Endothelial cell of umbilical vein (primary cell): ENCODE results near the gene C6orf163. TPM values are rescaled to one million over a fixed set of nuclear protein-coding genes. Genes with fewer than 3 reads are reported as not detected.

ENCODE experiments used
- BruUV-seq: library from RNA; stranded (reverse); fragments of 400-500 nt; replicated peaks from 2 replicates; lab custom pipeline; 2021; lab: Mats Ljungman, UMichigan
- CTCF ChIA-PET: fragments of 300-600, 350-600 bp; sonication (Branson Sonifier 250); formaldehyde crosslinking; loops from one replicate; lab custom pipeline; 2021; ENCODE audit warnings: antibody characterized with exemption, inconsistent platforms; lab: Charles Lee
- POLR2A ChIA-PET: fragments of 300-600, 350-600 bp; sonication (Branson Sonifier 250); formaldehyde crosslinking; loops from one replicate; lab custom pipeline; 2021; ENCODE audit warnings: antibody characterized with exemption, inconsistent platforms; lab: Charles Lee
- DNase-seq: peaks from one replicate; pipeline ENCODE4 v3.0.0-alpha.2; 2011; ENCODE audit warnings: low read depth, low spot score
- FAIRE-seq: peaks from 2 replicates; lab custom pipeline; 2011; peaks lifted over from hg19 to GRCh38; lab: Jason Lieb, UNC
- H2AFZ ChIP-seq: 2 replicates; pipeline ENCODE4 v1.6.0; 2012; ENCODE audit warnings: low read depth, low read length, control low read depth, inconsistent platforms
- H3K27ac ChIP-seq: 2 replicates; pipeline ENCODE4 v1.5.1; 2011; ENCODE audit warnings: low read depth, mild to moderate bottlenecking, control low read depth, low read length, moderate library complexity; ENCODE audit not compliant: insufficient read depth
- H3K27me3 ChIP-seq, 2 experiments: 2 replicates each; pipeline versions ENCODE4 v1.6.0 to v1.6.1; 2011; ENCODE audit warnings: low read length in 2 of 2, mixed read lengths in 1 of 2; ENCODE audit not compliant: control insufficient read depth in 2 of 2, insufficient read depth in 2 of 2
- H3K36me3 ChIP-seq, 2 experiments: 2 replicates in 1 of 2; 3 replicates in 1 of 2; pipeline ENCODE4 v1.5.1; 2011; ENCODE audit warnings: low read length in 2 of 2, mild to moderate bottlenecking in 1 of 2, moderate library complexity in 1 of 2; ENCODE audit not compliant: control insufficient read depth in 2 of 2, insufficient read depth in 2 of 2; ENCODE audit errors: extremely low read depth in 1 of 2
- H3K4me1 ChIP-seq: 3 replicates; pipeline ENCODE4 v1.5.1; 2011; ENCODE audit warnings: mild to moderate bottlenecking, low read length; ENCODE audit not compliant: control insufficient read depth, insufficient read depth; ENCODE audit errors: extremely low read depth
- H3K4me2 ChIP-seq: 2 replicates; pipeline ENCODE4 v1.6.1; 2011; ENCODE audit warnings: low read length, control low read depth, mixed read lengths; ENCODE audit not compliant: insufficient read depth
- H3K4me3 ChIP-seq, 3 experiments: fragments of 200-600 bp in 1 of 3; sonication (generic), shearing (Covaris generic) in 1 of 3; replicated peaks in 1 of 3; 2 replicates each; pipeline ENCODE4 v1.5.1; 2011 to 2016; ENCODE audit warnings: control low read depth in 3 of 3, low read length in 3 of 3, mild to moderate bottlenecking in 2 of 3, inconsistent platforms in 1 of 3, low read depth in 1 of 3, moderate library complexity in 1 of 3; ENCODE audit not compliant: insufficient read depth in 1 of 3
- H3K79me2 ChIP-seq: 2 replicates; pipeline ENCODE4 v1.6.0; 2012; ENCODE audit warnings: low read length, inconsistent platforms; ENCODE audit not compliant: control insufficient read depth, insufficient read depth
- H3K9ac ChIP-seq: replicated peaks from 2 replicates; pipeline ENCODE3; 2011; ENCODE audit warnings: low read length, control low read depth; ENCODE audit not compliant: insufficient read depth; ENCODE audit errors: extremely low read depth
- H3K9me1 ChIP-seq: replicated peaks from 3 replicates; pipeline ENCODE4 v1.6.0; 2011; ENCODE audit warnings: mild to moderate bottlenecking, low read length; ENCODE audit not compliant: control insufficient read depth, insufficient read depth; ENCODE audit errors: extremely low read depth
- H3K9me3 ChIP-seq: replicated peaks from 2 replicates; pipeline ENCODE4 v1.5.1; 2012; ENCODE audit warnings: low read length, inconsistent platforms; ENCODE audit not compliant: control insufficient read depth, insufficient read depth
- H4K20me1 ChIP-seq: replicated peaks from 2 replicates; pipeline ENCODE3; 2011; ENCODE audit warnings: mild to moderate bottlenecking, low read length; ENCODE audit not compliant: control insufficient read depth, insufficient read depth; ENCODE audit errors: extremely low read depth
- CTCF ChIP-seq, 2 donors: IDR thresholded peaks; 1 replicate in 1 of 2; 2 replicates in 1 of 2; pipeline ENCODE4 v1.5.1; 2011; ENCODE audit warnings: low read length in 2 of 2, mild to moderate bottlenecking in 2 of 2, moderate library complexity in 2 of 2, control low read depth in 1 of 2, inconsistent platforms in 1 of 2, low read depth in 1 of 2; ENCODE audit not compliant: insufficient read depth in 1 of 2; ENCODE audit errors: extremely low read depth in 1 of 2
- EZH2 ChIP-seq: IDR thresholded peaks from 2 replicates; pipeline ENCODE4 v1.6.1; 2012; ENCODE audit warnings: borderline replicate concordance, low read depth, mild to moderate bottlenecking, moderate library complexity, low read length, inconsistent platforms; ENCODE audit not compliant: severe bottlenecking
- GATA2 ChIP-seq: IDR thresholded peaks from 2 replicates; pipeline ENCODE4 v1.7.0; 2011; ENCODE audit warnings: low read depth, mild to moderate bottlenecking, moderate library complexity, mixed read lengths, low read length; ENCODE audit not compliant: insufficient read length, insufficient read depth
- MYC ChIP-seq: IDR thresholded peaks from one replicate; pipeline ENCODE4 v1.6.1; 2011; ENCODE audit warnings: mild to moderate bottlenecking, low read depth, low read length
- POLR2A ChIP-seq: IDR thresholded peaks from 2 replicates; pipeline ENCODE4 v1.6.1; 2012; ENCODE audit warnings: low read depth, mild to moderate bottlenecking, control low read depth, low read length
- POLR2AphosphoS5 ChIP-seq: IDR thresholded peaks from 2 replicates; pipeline ENCODE4 v1.6.1; 2012; ENCODE audit warnings: low read depth, mild to moderate bottlenecking, control low read depth, low read length, moderate library complexity; ENCODE audit not compliant: insufficient read depth
- dilution Hi-C: fragments of 300-500 bp; cut with MboI; formaldehyde crosslinking; loops from one replicate; pipeline ENCODE4 v1.15.0; 2019; ENCODE audit warnings: low sequenced_read_pairs; ENCODE audit not compliant: extremely low pct_ligation_motif_present
- intact Hi-C: fragments of 100-400 bp; cut with micrococcal nuclease; formaldehyde crosslinking; loops from one replicate; pipeline ENCODE4 v1.10.0; 2022
- polyA plus RNA-seq, 4 experiments: library from polyadenylated mRNA; depleted of rRNA in 3 of 4; stranded (reverse) in 3 of 4; unstranded in 1 of 4; fragments of >200 nt; gene quantifications; 2 replicates each; pipeline versions ENCODE4 v1.2.1 to v1.2.3, GENCODE V29; 2011 to 2012; ENCODE audit warnings: missing spikeins in 1 of 4
- total RNA-seq: library from RNA; stranded (reverse); gene quantifications from 2 replicates; pipeline ENCODE4 v1.2.3, GENCODE V29; 2021

Gene C6orf163
- total and polyA plus RNA-seq, 2 donors (not counting 3 experiments of a cell fraction or from before 2014, with no cell fraction given) = 0.29 to 2.5 TPM

- Histone ChIP-seq H3K9me1 (no peaks in the 10 kb centered on the region), H3K9me3 (no peaks in the 10 kb centered on the region), H3K36me3 (no peaks in the 10 kb centered on the region), H3K9ac (no peak overlapping the region), H3K4me1 (no peaks in the 10 kb centered on the region), H3K4me2 (no peak overlapping the region), H2AFZ (no peak overlapping the region), H3K27me3 (no peaks in the 10 kb centered on the region), H3K4me3 (no peak overlapping the region), H3K27ac (no peak overlapping the region), H4K20me1 (no peaks in the 10 kb centered on the region), H3K79me2 (no peaks in the 10 kb centered on the region)
- no peak for TF ChIP-seq EZH2
- no peak for TF ChIP-seq MYC
- no peak for TF ChIP-seq GATA2
- no TSS peak for BruUV-seq
- intact Hi-C loops = no loop called here
- CTCF ChIA-PET = no interaction called here
- POLR2A ChIA-PET = no interaction called here
- FAIRE-seq (no peak), DNase-seq (no peak)
- dilution Hi-C loops = no loop called here
Observed at GRCh38 chr6:87356181-87356580, 11.6 kb downstream of the C6orf163 start.

- no peaks in the 10 kb centered on the region for H4K20me1 ChIP-seq
- ChIA-PET POLR2A (no interaction called here), CTCF (interaction anchor here (1.2 kb wide), 1 partner anchor 22 kb away, joined by 4 read pairs; no protein-coding TSS in a partner anchor)
- no peak overlapping the region for H3K4me3 ChIP-seq
- intact Hi-C loops = no loop called here
- DNase-seq (no peak), FAIRE-seq (no peak)
- H3K27ac ChIP-seq = no peak overlapping the region
- no TSS peak for BruUV-seq
- dilution Hi-C loops = no loop called here
- TF ChIP-seq POLR2A (no peak), CTCF (IDR thresholded peaks at IDR 0.05; ENCODE audit: extremely low read depth in 1 of 2, insufficient read depth in 1 of 2, low read depth in 1 of 2, low read length in 2 of 2) (no peak), MYC (no peak), POLR2AphosphoS5 (no peak)
- H3K79me2 ChIP-seq = no peaks in the 10 kb centered on the region
- no peak overlapping the region for H3K4me2 ChIP-seq
- no peak overlapping the region for H2AFZ ChIP-seq
- H3K4me1 ChIP-seq = no peaks in the 10 kb centered on the region
- no peaks in the 10 kb centered on the region for H3K36me3 ChIP-seq
- no peaks in the 10 kb centered on the region for H3K27me3 ChIP-seq
- no peaks in the 10 kb centered on the region for H3K9me1 ChIP-seq
- H3K9ac ChIP-seq = no peak overlapping the region
- H3K9me3 ChIP-seq = no peaks in the 10 kb centered on the region
Observed at GRCh38 chr6:87357479-87358196, 13.0 kb downstream of the C6orf163 start.
